AG04450 (cell line): ENCODE measurements around the gene P2RY12. TPM values are rescaled to one million over a fixed set of nuclear protein-coding genes. Genes with fewer than 3 reads are reported as not detected.
A peak's percentile ranks its signal among the peaks of the same experiment; 100 is the strongest.

Source experiments
- CTCF ChIA-PET: fragments of 300-600, 350-600 bp; formaldehyde crosslinking; extraction: SDS; loops from one replicate; lab custom pipeline; 2022; ENCODE audit warnings: antibody characterized with exemption, inconsistent platforms; lab: Charles Lee
- POLR2A ChIA-PET: fragments of 350-600 bp; formaldehyde crosslinking; extraction: SDS; loops from one replicate; lab custom pipeline; 2021; ENCODE audit warnings: antibody characterized with exemption, inconsistent platforms; lab: Yijun Ruan, JAX
- DNase-seq: peaks from one replicate; pipeline ENCODE4 v3.0.0-alpha.2; 2011; ENCODE audit warnings: low read depth, low spot score
- H3K27ac ChIP-seq: one replicate; pipeline ENCODE4 v1.5.1; 2012; ENCODE audit warnings: low read depth, low read length, control low read depth
- H3K27me3 ChIP-seq: one replicate; pipeline ENCODE4 v1.6.0; 2012; ENCODE audit warnings: low read length; ENCODE audit not compliant: control insufficient read depth, insufficient read depth
- H3K4me3 ChIP-seq: 2 replicates; pipeline ENCODE4 v1.5.1; 2011; ENCODE audit warnings: mild to moderate bottlenecking, low read depth, low read length, control low read depth
- H3K9me3 ChIP-seq: 2 replicates; pipeline ENCODE4 v1.5.1; 2012; ENCODE audit warnings: low read length; ENCODE audit not compliant: control insufficient read depth, insufficient read depth
- CTCF ChIP-seq: IDR thresholded peaks from 2 replicates; pipeline ENCODE4 v1.5.1; 2011; ENCODE audit warnings: low read depth, low read length, control low read depth, inconsistent platforms
- polyA plus RNA-seq: library from polyadenylated mRNA; depleted of rRNA; stranded (reverse); fragments of >200 nt; gene quantifications from 2 replicates; pipeline ENCODE4 v1.2.3, GENCODE V29; 2011; rRNA removed

P2RY12 gene
- polyA plus RNA-seq, 1 experiment: not detected

- Histone ChIP-seq H3K9me3 (no peaks in the 10 kb centered on the region), H3K27me3 (no peaks in the 10 kb centered on the region), H3K27ac (no peak overlapping the region), H3K4me3 (no peak overlapping the region)
- ChIA-PET CTCF (interaction anchor here (0.6 to 4.1 kb wide), 7 partner anchors 11 to 1023 kb away, joined by 5 to 32 read pairs (median 6); no protein-coding TSS in a partner anchor), POLR2A (no interaction called here)
- DNase-seq: no peak
- no peak for TF ChIP-seq CTCF
These were observed 91.4 kb downstream of the P2RY12 start for GRCh38 chr3:151293127-151293526.

GRCh38 chr3:151290673-151291072 lies 93.9 kb downstream of the P2RY12 start:
- Histone ChIP-seq H3K27me3 (no peaks in the 10 kb centered on the region), H3K9me3 (no peaks in the 10 kb centered on the region), H3K27ac (no peak overlapping the region), H3K4me3 (no peak overlapping the region)
- ChIA-PET POLR2A (no interaction called here), CTCF (interaction anchor here (0.7 to 4.1 kb wide), 14 partner anchors 11 to 1216 kb away, joined by 3 to 32 read pairs (median 4); no protein-coding TSS in a partner anchor)
- no peak for DNase-seq
- TF ChIP-seq CTCF: peak; percentile 64

GRCh38 chr3:151289445-151289844 lies 95.1 kb downstream of the P2RY12 start:
- no peak overlapping the region for H3K4me3 ChIP-seq
- H3K27ac ChIP-seq: no peak overlapping the region
- no peaks in the 10 kb centered on the region for H3K27me3 ChIP-seq
- no peak for DNase-seq
- POLR2A ChIA-PET: no interaction called here
- CTCF ChIA-PET: interaction anchor here (0.9 to 2.6 kb wide), 8 partner anchors 34 to 550 kb away, joined by 3 to 17 read pairs (median 4); no protein-coding TSS in a partner anchor
- H3K9me3 ChIP-seq: no peaks in the 10 kb centered on the region
- TF ChIP-seq CTCF: no peak

Other genes starting within 250 kb of the P2RY12 start
- gene GPR171, start 181.5 kb downstream of the P2RY12 start, polyA plus RNA-seq: not detected in 2 replicates
- not detected in 2 replicates for gene P2RY14, start 106.2 kb downstream of the P2RY12 start, polyA plus RNA-seq
- not detected in 2 replicates for gene GPR87, start 67.9 kb downstream of the P2RY12 start, polyA plus RNA-seq
- not detected in 2 replicates for gene P2RY13, start 55.2 kb downstream of the P2RY12 start, polyA plus RNA-seq
- gene IGSF10, start 76.3 kb upstream of the P2RY12 start, polyA plus RNA-seq: 0.02 TPM in 2 replicates